Measurements from ENCODE around the gene HUS1B.
"Not testable (repeated sequence)": the region's sequence is repeated elsewhere in the genome, so short reads cannot be mapped to it uniquely, and the experiment has no call there.

HUS1B gene

DNA sequence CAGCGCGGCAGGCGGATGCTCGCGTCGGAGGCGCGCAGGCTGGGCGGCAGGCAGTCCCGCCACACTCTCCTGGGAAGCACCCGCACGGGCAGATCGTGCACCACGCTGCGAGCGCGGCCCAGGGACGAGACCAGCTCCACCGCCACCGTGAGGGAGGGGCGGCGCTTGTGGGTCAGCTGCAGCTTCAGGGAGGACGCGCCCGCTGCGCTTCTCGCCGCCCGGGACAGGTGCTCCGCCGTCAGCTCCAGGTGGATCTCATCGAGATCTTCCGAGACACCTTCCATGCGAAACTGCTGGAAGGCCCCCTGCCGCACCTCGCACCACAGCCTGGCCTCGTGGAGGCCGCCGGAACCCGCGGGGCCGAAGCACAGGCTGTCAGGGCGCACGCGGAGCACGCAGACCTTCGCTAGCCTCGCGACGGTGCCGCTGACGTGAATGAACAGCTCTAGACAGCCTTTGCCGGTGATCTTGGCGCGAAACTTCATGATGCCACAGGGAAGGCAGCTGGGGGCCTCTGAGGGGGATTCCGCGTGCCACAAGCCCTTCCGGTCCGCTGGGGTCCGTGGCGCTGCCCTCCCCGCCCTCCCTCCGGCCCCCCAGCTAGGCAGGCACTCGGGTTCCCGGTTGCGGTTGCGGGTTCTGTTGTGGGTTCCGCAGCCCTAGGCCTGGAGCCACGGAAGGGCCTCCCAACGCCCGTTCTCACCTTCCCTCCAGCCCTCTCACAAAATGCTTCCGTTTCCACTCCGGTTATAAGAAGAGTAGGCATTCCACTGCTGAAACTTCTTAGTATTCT, at the start of gene HUS1B:
HUS1B (minus strand) TSS at position 641 of the 793 bp plus-strand sequence; CDS start at position 485, 156 bp downstream.
- H3K36me3 Mint-ChIP-seq: peaks cover 13 to 38% of the 10 kb centered on the region in 2 donors
- no peak for ATAC-seq (replicated peaks)
- no peaks in the 10 kb centered on the region for H3K27me3 Mint-ChIP-seq
- DNase-seq: no peak
- H3K4me1 Mint-ChIP-seq: peaks cover 29 to 39% of the 10 kb centered on the region in 2 donors
- no peak within 1 kb of the TSS for H3K4me3 Mint-ChIP-seq
- H3K27ac Mint-ChIP-seq: no peak within 1 kb of the TSS
- H3K9me3 Mint-ChIP-seq: peaks cover 0 to 8% of the 10 kb centered on the region in 2 donors

GRCh38 chr6:706146-706545, 49.2 kb upstream of the HUS1B start:
- H3K36me3 Mint-ChIP-seq: no peaks in the 10 kb centered on the region
- peaks cover 5 to 9% of the 10 kb centered on the region in 2 donors for H3K27me3 Mint-ChIP-seq
- no peaks in the 10 kb centered on the region for H3K9me3 Mint-ChIP-seq
- peaks cover 4 to 16% of the 10 kb centered on the region in 2 donors for H3K4me1 Mint-ChIP-seq
- no peak overlapping the region for H3K4me3 Mint-ChIP-seq
- ATAC-seq (replicated peaks) (no peak), DNase-seq (no peak)
- no peak overlapping the region for H3K27ac Mint-ChIP-seq

DNA sequence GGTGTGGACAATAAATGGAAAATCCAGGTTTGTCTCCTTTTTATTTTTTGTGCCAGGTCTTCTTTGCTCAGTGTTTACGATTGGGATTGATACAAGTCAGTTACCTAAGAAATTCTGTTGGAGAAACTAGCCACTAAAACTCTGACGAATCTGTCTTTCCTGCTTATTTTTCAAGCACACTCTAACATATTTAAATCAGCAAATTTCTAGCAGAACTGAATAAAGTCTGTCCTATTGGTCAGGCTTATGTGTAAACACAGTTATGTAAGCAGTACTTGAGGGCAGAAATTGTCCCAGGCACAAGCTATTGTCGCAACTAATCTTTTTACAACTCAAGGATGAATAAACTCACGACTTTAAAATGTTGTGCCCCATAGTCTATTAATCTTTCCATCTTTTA, 48.1 kb upstream of the HUS1B start:
- peaks cover 2 to 8% of the 10 kb centered on the region in 2 donors for H3K4me1 Mint-ChIP-seq
- ATAC-seq (replicated peaks) (no peak), DNase-seq (no peak)
- H3K9me3 Mint-ChIP-seq: no peaks in the 10 kb centered on the region
- H3K27ac Mint-ChIP-seq: no peak overlapping the region
- no peak overlapping the region for H3K4me3 Mint-ChIP-seq
- H3K36me3 Mint-ChIP-seq: no peaks in the 10 kb centered on the region
- H3K27me3 Mint-ChIP-seq: peaks cover 5 to 9% of the 10 kb centered on the region in 2 donors

DNA sequence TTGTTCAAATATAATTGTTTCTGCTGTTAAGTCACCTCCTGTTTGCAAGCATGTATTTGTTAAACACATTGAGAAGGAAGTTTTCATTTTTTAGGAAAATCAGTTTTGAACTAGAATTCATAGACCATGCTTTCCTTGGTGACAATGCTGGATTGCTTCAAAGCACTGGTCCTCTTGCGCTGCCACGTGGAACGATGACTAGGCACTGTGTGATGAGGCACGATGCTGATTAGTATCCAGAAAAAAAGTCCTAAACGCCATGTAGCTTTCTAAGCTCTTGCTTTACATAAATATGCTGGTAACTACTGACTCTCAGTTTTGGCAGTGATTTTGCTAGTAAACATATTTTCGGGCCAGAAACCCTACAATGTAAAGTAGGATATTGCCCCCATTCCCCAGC, 47.1 kb upstream of the HUS1B start:
- H3K4me1 Mint-ChIP-seq: peaks cover 0 to 4% of the 10 kb centered on the region in 2 donors
- H3K27ac Mint-ChIP-seq: no peak overlapping the region
- no peaks in the 10 kb centered on the region for H3K36me3 Mint-ChIP-seq

GRCh38 chr6:703552-703951, 46.7 kb upstream of the HUS1B start:
- H3K27ac Mint-ChIP-seq: no peak overlapping the region

More for the DNA sequence above, 47.1 kb upstream of the HUS1B start:
- no peak overlapping the region for H3K4me3 Mint-ChIP-seq
- ATAC-seq (replicated peaks) (no peak), DNase-seq (no peak)
- no peaks in the 10 kb centered on the region for H3K9me3 Mint-ChIP-seq
- H3K27me3 Mint-ChIP-seq: peaks cover 5 to 9% of the 10 kb centered on the region in 2 donors

DNA sequence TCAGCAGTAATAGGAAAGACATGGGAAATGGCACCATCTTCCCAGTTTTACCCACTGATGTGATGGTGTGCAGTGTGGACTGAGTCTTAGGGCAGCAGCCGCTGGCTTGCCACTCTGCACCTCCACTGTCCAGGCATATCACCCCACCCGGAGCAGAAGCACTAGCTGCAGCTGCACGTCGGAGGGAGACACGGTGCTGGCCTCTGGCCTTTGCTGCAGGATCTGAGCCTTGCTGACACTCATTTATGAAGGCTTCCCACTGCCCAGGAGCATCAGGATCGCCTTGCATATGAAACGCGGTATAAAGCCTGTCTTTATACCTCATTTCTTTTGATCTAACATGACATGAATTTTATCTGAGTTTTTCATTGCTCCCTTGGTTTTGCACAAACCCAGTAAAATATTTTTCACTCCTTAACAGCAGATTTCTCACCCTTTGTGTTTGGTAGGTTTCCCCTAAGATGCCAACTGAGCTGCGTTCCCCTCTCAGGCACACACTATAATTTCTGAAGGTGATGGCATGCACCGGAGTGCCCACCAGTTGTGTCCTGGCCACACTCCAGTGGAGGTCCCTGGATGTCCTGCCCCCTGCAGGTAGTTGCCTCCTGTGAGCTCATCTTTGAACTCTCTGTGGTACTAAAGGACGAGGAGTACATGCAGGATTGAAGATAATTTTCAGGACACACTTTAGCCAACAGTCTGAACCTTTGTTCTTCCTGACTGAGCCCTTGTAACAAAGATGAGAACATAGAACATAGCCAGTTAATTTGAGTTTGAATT, 45.0 kb upstream of the HUS1B start:
- H3K27me3 Mint-ChIP-seq: peaks cover 2% of the 10 kb centered on the region in 2 donors

More at GRCh38 chr6:703552-703951, 46.7 kb upstream of the HUS1B start:
- DNase-seq (no peak), ATAC-seq (replicated peaks) (no peak)
- peaks cover 5 to 9% of the 10 kb centered on the region in 2 donors for H3K27me3 Mint-ChIP-seq
- peaks cover 0 to 4% of the 10 kb centered on the region in 2 donors for H3K4me1 Mint-ChIP-seq
- no peaks in the 10 kb centered on the region for H3K9me3 Mint-ChIP-seq
- H3K36me3 Mint-ChIP-seq: no peaks in the 10 kb centered on the region
- H3K4me3 Mint-ChIP-seq: no peak overlapping the region

GRCh38 chr6:701215-701614, 44.3 kb upstream of the HUS1B start:
- DNase-seq (no peak), ATAC-seq (replicated peaks) (no peak)
- Mint-ChIP-seq H3K36me3 (no peaks in the 10 kb centered on the region), H3K9me3 (no peaks in the 10 kb centered on the region), H3K4me3 (no peak overlapping the region), H3K27ac (no peak overlapping the region), H3K27me3 (no peaks in the 10 kb centered on the region), H3K4me1 (no peaks in the 10 kb centered on the region)

More for the DNA sequence above, 45.0 kb upstream of the HUS1B start:
- no peak for ATAC-seq (replicated peaks)
- no peak for DNase-seq
- Mint-ChIP-seq H3K9me3 (no peaks in the 10 kb centered on the region), H3K27ac (no peak overlapping the region), H3K4me3 (no peak overlapping the region), H3K36me3 (no peaks in the 10 kb centered on the region), H3K4me1 (peaks cover 0 to 1% of the 10 kb centered on the region in 2 donors)

- H3K36me3 Mint-ChIP-seq: no peaks in the 10 kb centered on the region
- no peak for DNase-seq
- H3K27ac Mint-ChIP-seq: no peak overlapping the region
- no peaks in the 10 kb centered on the region for H3K4me1 Mint-ChIP-seq
- no peaks in the 10 kb centered on the region for H3K27me3 Mint-ChIP-seq
- no peak for ATAC-seq (replicated peaks)
- no peaks in the 10 kb centered on the region for H3K9me3 Mint-ChIP-seq
- no peak overlapping the region for H3K4me3 Mint-ChIP-seq
These were observed 43.6 kb upstream of the HUS1B start for GRCh38 chr6:700490-700889.

DNA sequence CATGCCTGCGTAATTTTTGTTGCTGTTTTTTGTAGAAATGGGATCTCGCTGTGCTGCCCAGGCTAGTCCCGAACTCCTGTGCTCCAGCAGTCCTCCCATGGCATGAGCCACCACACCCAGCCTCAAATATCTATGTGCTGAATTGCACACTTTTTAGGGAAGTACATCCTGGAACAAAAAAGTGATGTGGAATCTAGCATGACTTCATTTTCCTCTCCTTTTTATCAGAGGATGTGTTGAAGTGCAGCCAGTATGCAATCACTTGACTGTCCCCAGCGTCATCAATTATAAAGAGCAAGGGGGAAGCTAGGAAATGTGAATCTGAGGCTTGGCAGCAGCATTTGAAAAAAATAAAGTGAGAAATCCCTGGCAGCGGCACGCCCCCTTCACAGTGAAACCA, 42.4 kb upstream of the HUS1B start:
- ATAC-seq (replicated peaks) (no peak), DNase-seq (no peak)
- no peak overlapping the region for H3K27ac Mint-ChIP-seq
- H3K9me3 Mint-ChIP-seq: no peaks in the 10 kb centered on the region
- H3K36me3 Mint-ChIP-seq: no peaks in the 10 kb centered on the region
- H3K4me3 Mint-ChIP-seq: no peak overlapping the region
- no peaks in the 10 kb centered on the region for H3K27me3 Mint-ChIP-seq
- no peaks in the 10 kb centered on the region for H3K4me1 Mint-ChIP-seq

GRCh38 chr6:694431-695126, 37.7 kb upstream of the HUS1B start:
- ATAC-seq (replicated peaks); H3K4me3 Mint-ChIP-seq; DNase-seq; H3K36me3 Mint-ChIP-seq; H3K9me3 Mint-ChIP-seq; H3K27ac Mint-ChIP-seq; H3K27me3 Mint-ChIP-seq: not testable (repeated sequence)
- peaks cover 17 to 31% of the 10 kb centered on the region in 2 donors for H3K4me1 Mint-ChIP-seq

DNA sequence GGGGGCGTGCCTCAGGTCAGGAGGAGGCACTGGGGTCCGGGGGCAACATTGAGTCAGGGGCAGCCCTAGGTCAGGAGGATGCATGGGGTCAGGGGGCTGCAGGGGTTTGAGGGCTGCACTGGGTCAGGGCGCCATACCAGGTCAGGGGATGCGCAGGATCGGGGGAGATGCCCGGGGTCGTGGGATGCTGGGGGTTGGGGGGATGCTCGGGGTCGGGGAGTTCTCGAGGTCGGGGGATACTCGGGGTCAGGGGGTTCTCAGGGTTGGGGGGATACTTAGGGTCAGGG, 36.8 kb upstream of the HUS1B start:
- no peaks in the 10 kb centered on the region for H3K27me3 Mint-ChIP-seq
- peaks cover 19 to 31% of the 10 kb centered on the region in 2 donors for H3K4me1 Mint-ChIP-seq
- ATAC-seq (replicated peaks) (no peak), DNase-seq (no peak)
- H3K4me3 Mint-ChIP-seq: peak overlapping the region; percentile 93 to 99
- H3K36me3 Mint-ChIP-seq: peaks cover 9 to 11% of the 10 kb centered on the region in 2 donors
- peak overlapping the region; percentile 81 for H3K27ac Mint-ChIP-seq
- no peaks in the 10 kb centered on the region for H3K9me3 Mint-ChIP-seq

GRCh38 chr6:692858-693722, 36.2 kb upstream of the HUS1B start, which contains the start of gene EXOC2:
Gene EXOC2 (minus strand): TSS chr6:693139. CDS start chr6:637818, 55,321 bp downstream.
- no peaks in the 10 kb centered on the region for H3K9me3 Mint-ChIP-seq
- peak within 1 kb of the TSS; percentile 95 for H3K27ac Mint-ChIP-seq
- H3K27me3 Mint-ChIP-seq: no peaks in the 10 kb centered on the region
- peak within 1 kb of the TSS; percentile 93 to 99 for H3K4me3 Mint-ChIP-seq
- peak; percentile 84 for DNase-seq
- peaks cover 19 to 31% of the 10 kb centered on the region in 2 donors for H3K4me1 Mint-ChIP-seq
- H3K36me3 Mint-ChIP-seq: peaks cover 9 to 11% of the 10 kb centered on the region in 2 donors
- peak; percentile 89 to 92 for ATAC-seq (replicated peaks)

DNA sequence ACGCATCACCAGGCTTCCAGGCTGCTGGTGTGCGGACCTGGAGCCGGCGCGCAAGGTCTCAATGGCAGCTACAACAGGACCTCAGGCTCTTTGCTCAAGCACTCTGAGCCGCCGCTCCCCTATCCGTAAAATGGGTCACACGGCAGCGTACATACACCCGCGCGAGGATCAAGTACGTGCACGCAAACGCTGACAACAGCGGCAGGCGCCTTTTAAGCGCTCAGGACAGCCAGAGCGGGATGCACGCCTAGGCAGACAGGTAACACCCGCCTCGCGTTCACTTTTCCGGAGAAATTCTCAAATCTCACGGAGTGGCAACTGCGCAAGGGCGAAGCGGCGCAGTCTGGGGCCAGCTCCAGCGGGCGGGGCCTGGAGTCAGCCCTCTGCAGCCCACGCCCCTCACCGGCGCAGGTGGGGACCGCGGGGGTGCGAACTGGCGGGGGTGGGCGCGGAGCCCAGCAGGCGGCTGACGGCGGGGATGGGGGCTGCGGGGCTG, 35.5 kb upstream of the HUS1B start:
- Mint-ChIP-seq H3K4me3 (peak overlapping the region; percentile 93 to 99), H3K4me1 (peaks cover 19 to 31% of the 10 kb centered on the region in 2 donors), H3K36me3 (peaks cover 9 to 11% of the 10 kb centered on the region in 2 donors), H3K27me3 (no peaks in the 10 kb centered on the region), H3K27ac (peak overlapping the region; percentile 93), H3K9me3 (no peaks in the 10 kb centered on the region)
- ATAC-seq (replicated peaks) (peak; percentile 90 to 92), DNase-seq (peak; percentile 66)

Data from stimulated activated naive B cell treated with anti-CD40 and anti-IgM and Interleukin-4, amounts not matched to agents 10 μg/mL and 1 μg/mL and 100 μg/mL, for 72 hours (primary cell).